Measurements from ENCODE around the gene PRR12.
"Not testable (repeated sequence)": the region's sequence is repeated elsewhere in the genome, so short reads cannot be mapped to it uniquely, and the experiment has no call there.

Gene PRR12

GRCh38 chr19:49593233-49594113, 2.5 kb downstream of the PRR12 start:
- DNase-seq, result peak; percentile 91

- DNase-seq, result no peak
Observed at GRCh38 chr19:49594157-49594992, 3.4 kb downstream of the PRR12 start.

GRCh38 chr19:49594993-49595818, 4.2 kb downstream of the PRR12 start:
- no peak for DNase-seq

- DNase-seq, result no peak
Observed at GRCh38 chr19:49595819-49596404, 4.9 kb downstream of the PRR12 start.

GRCh38 chr19:49596407-49596806, 5.4 kb downstream of the PRR12 start:
- DNase-seq, result no peak

GRCh38 chr19:49596954-49597702, 6.1 kb downstream of the PRR12 start:
- DNase-seq, result no peak

GRCh38 chr19:49597703-49597974, 6.7 kb downstream of the PRR12 start:
- no peak for DNase-seq

GRCh38 chr19:49599378-49600295, 8.7 kb downstream of the PRR12 start:
- peak; percentile 17 for DNase-seq

- no peak for DNase-seq
Observed at GRCh38 chr19:49601482-49602038, 10.6 kb downstream of the PRR12 start.

GRCh38 chr19:49602806-49603205, 11.8 kb downstream of the PRR12 start:
- DNase-seq, result no peak

GRCh38 chr19:49605605-49606004, 14.6 kb downstream of the PRR12 start:
- no peak for DNase-seq

- DNase-seq, result no peak
Observed at GRCh38 chr19:49609499-49610092, 18.6 kb downstream of the PRR12 start.

GRCh38 chr19:49613374-49613773, 22.4 kb downstream of the PRR12 start:
- DNase-seq, result peak; percentile 45

- peak; percentile 64 for DNase-seq
Observed at GRCh38 chr19:49614096-49614833, 23.3 kb downstream of the PRR12 start.

GRCh38 chr19:49615861-49616260, 24.9 kb downstream of the PRR12 start:
- DNase-seq, result no peak

GRCh38 chr19:49616532-49616931, 25.6 kb downstream of the PRR12 start:
- DNase-seq, result no peak

GRCh38 chr19:49616945-49617344, 26.0 kb downstream of the PRR12 start:
- no peak for DNase-seq

GRCh38 chr19:49617860-49618259, 26.9 kb downstream of the PRR12 start:
- not testable (repeated sequence) for DNase-seq

Data from suppressor macrophage treated with lipopolysaccharide for 4 hours (primary cell).